ENCODE measurements around the gene RPL22.
A peak's percentile ranks its signal among the peaks of the same experiment; 100 is the strongest.

RPL22 gene

DNA sequence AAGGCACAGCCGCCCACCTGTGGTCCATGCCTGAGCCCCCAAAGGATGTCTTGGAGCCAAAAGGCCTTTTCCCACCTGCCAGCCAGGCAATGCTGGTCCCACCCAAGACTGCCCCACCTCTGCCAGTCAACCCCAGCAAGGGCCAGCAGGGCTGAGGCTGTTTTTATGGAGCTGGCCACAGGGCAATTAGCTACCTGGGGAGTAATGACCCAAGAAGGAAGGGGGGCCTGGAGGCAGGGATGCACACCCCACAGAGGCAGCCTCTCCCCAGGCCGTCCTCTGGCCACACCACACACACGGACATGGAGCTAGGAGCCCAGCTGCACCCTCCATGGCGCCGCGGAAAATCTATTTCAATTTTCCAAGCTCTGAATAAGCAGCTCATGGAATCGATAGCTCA lies 46.5 kb downstream of the RPL22 start:
- Histone ChIP-seq H3K9ac (ENCODE audit: insufficient read length, low read depth) (no peak overlapping the region), H3K4me1 (ENCODE audit: insufficient read depth, insufficient read length) (peaks cover 8% of the 10 kb centered on the region), H3K9me3 (ENCODE audit: insufficient read depth, low read length) (no peaks in the 10 kb centered on the region), H3K4me3 (ENCODE audit: insufficient read length, low read depth) (no peak overlapping the region), H3K36me3 (ENCODE audit: insufficient read depth, insufficient read length, low read length) (no peaks in the 10 kb centered on the region), H3K27me3 (ENCODE audit: insufficient read depth, insufficient read length) (peaks cover 20% of the 10 kb centered on the region)
- TF ChIP-seq ZNF274 (IDR thresholded peaks at IDR 0.05; ENCODE audit: low read depth, low read length) (no peak), SUZ12 (IDR thresholded peaks at IDR 0.05; ENCODE audit: extremely low read depth, insufficient read depth, insufficient read length) (no peak), YY1 (IDR thresholded peaks at IDR 0.05; ENCODE audit: insufficient read depth, insufficient read length) (no peak)
- DNase-seq (ENCODE audit: low read depth, low spot score): no peak

DNA sequence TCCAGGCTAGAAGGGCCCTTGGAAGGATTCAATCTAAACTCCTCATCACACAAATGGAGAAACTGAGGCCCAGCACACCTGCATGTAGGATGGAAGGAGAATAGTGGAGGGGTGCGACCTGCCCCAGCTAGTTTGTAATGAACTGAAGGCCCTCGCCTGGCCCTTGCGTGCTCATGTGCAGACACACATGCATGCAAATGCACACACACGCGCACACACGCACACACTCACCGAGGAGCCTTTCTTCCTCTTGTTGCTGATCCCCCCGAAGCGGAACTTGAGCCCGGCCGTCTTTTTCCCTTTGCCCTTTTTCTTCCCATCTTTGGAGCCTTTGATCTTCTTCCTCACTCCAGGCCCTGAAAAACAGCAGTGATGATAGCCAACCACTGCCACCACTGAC lies 47.2 kb downstream of the RPL22 start:
- no peak for TF ChIP-seq YY1 (IDR thresholded peaks at IDR 0.05; ENCODE audit: insufficient read depth, insufficient read length)
- TF ChIP-seq ZNF274 (IDR thresholded peaks at IDR 0.05; ENCODE audit: low read depth, low read length): no peak
- no peak for TF ChIP-seq SUZ12 (IDR thresholded peaks at IDR 0.05; ENCODE audit: extremely low read depth, insufficient read depth, insufficient read length)
- H3K36me3 ChIP-seq (ENCODE audit: insufficient read depth, insufficient read length, low read length): no peaks in the 10 kb centered on the region
- no peaks in the 10 kb centered on the region for H3K9me3 ChIP-seq (ENCODE audit: insufficient read depth, low read length)
- peaks cover 7% of the 10 kb centered on the region for H3K4me1 ChIP-seq (ENCODE audit: insufficient read depth, insufficient read length)
- H3K4me3 ChIP-seq (ENCODE audit: insufficient read length, low read depth): no peak overlapping the region
- peaks cover 26% of the 10 kb centered on the region for H3K27me3 ChIP-seq (ENCODE audit: insufficient read depth, insufficient read length)
- DNase-seq (ENCODE audit: low read depth, low spot score): no peak
- no peak overlapping the region for H3K9ac ChIP-seq (ENCODE audit: insufficient read length, low read depth)

DNA sequence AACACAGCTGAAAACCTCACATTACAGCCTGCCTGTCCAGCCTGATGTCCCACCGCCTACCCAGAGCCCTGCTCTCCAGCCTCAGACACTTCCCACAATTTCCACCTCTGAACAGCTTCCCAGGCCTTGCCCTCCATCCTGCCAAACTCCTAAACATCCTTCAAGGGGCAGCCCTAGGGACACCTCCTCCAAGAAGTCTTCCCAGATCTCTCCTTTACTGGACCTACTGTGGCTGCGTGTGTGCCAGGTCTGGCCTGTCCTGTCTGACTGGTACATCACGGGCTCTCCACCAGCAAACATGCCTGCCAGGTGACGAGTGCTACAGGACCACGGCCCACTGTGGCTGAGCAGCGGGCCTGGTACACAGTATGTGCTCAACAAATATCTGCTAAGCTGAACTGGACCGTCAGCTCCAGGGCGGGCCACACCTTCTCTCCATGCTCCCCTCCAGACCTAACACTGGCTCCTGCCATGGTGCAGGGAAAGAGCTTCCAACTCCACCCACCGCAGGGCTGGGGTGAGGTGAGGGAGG lies 48.0 kb downstream of the RPL22 start:
- H3K27me3 ChIP-seq (ENCODE audit: insufficient read depth, insufficient read length): peaks cover 27% of the 10 kb centered on the region
- H3K4me1 ChIP-seq (ENCODE audit: insufficient read depth, insufficient read length): peaks cover 2% of the 10 kb centered on the region
- no peak overlapping the region for H3K9ac ChIP-seq (ENCODE audit: insufficient read length, low read depth)
- no peaks in the 10 kb centered on the region for H3K9me3 ChIP-seq (ENCODE audit: insufficient read depth, low read length)
- no peak overlapping the region for H3K4me3 ChIP-seq (ENCODE audit: insufficient read length, low read depth)
- DNase-seq (ENCODE audit: low read depth, low spot score): no peak
- H3K36me3 ChIP-seq (ENCODE audit: insufficient read depth, insufficient read length, low read length): no peaks in the 10 kb centered on the region
- no peak for TF ChIP-seq YY1 (IDR thresholded peaks at IDR 0.05; ENCODE audit: insufficient read depth, insufficient read length)
- no peak for TF ChIP-seq SUZ12 (IDR thresholded peaks at IDR 0.05; ENCODE audit: extremely low read depth, insufficient read depth, insufficient read length)
- TF ChIP-seq ZNF274 (IDR thresholded peaks at IDR 0.05; ENCODE audit: low read depth, low read length): no peak

- DNase-seq (ENCODE audit: low read depth, low spot score): no peak
- Histone ChIP-seq H3K27me3 (ENCODE audit: insufficient read depth, insufficient read length) (peaks cover 27% of the 10 kb centered on the region), H3K36me3 (ENCODE audit: insufficient read depth, insufficient read length, low read length) (no peaks in the 10 kb centered on the region), H3K9me3 (ENCODE audit: insufficient read depth, low read length) (no peaks in the 10 kb centered on the region), H3K4me1 (ENCODE audit: insufficient read depth, insufficient read length) (no peaks in the 10 kb centered on the region), H3K4me3 (ENCODE audit: insufficient read length, low read depth) (no peak overlapping the region), H3K9ac (ENCODE audit: insufficient read length, low read depth) (no peak overlapping the region)
- no peak for TF ChIP-seq SUZ12 (IDR thresholded peaks at IDR 0.05; ENCODE audit: extremely low read depth, insufficient read depth, insufficient read length)
These were observed 49.1 kb downstream of the RPL22 start for GRCh38 chr1:6150006-6150938.

DNA sequence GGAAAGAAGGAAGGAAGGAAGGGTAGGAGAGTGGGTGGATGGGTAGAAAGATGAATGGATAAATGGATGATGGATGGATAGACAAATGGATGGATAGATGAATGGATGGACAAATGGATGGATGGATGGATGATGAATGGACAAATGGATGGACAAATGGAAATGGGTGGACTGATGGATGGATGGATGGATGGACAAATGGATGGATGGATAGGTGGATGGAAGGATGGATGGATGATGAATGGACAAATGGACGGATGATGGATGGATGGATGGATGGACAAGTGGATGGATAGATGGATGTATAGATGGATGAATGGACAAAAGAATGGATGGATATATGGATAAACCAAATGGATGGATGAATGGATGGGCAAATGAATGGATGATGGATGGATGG lies 49.8 kb downstream of the RPL22 start:
- Histone ChIP-seq H3K27me3 (ENCODE audit: insufficient read depth, insufficient read length) (peaks cover 27% of the 10 kb centered on the region), H3K4me3 (ENCODE audit: insufficient read length, low read depth) (no peak overlapping the region), H3K36me3 (ENCODE audit: insufficient read depth, insufficient read length, low read length) (no peaks in the 10 kb centered on the region), H3K9me3 (ENCODE audit: insufficient read depth, low read length) (no peaks in the 10 kb centered on the region), H3K9ac (ENCODE audit: insufficient read length, low read depth) (no peak overlapping the region), H3K4me1 (ENCODE audit: insufficient read depth, insufficient read length) (no peaks in the 10 kb centered on the region)
- TF ChIP-seq SUZ12 (IDR thresholded peaks at IDR 0.05; ENCODE audit: extremely low read depth, insufficient read depth, insufficient read length): no peak
- no peak for DNase-seq (ENCODE audit: low read depth, low spot score)

DNA sequence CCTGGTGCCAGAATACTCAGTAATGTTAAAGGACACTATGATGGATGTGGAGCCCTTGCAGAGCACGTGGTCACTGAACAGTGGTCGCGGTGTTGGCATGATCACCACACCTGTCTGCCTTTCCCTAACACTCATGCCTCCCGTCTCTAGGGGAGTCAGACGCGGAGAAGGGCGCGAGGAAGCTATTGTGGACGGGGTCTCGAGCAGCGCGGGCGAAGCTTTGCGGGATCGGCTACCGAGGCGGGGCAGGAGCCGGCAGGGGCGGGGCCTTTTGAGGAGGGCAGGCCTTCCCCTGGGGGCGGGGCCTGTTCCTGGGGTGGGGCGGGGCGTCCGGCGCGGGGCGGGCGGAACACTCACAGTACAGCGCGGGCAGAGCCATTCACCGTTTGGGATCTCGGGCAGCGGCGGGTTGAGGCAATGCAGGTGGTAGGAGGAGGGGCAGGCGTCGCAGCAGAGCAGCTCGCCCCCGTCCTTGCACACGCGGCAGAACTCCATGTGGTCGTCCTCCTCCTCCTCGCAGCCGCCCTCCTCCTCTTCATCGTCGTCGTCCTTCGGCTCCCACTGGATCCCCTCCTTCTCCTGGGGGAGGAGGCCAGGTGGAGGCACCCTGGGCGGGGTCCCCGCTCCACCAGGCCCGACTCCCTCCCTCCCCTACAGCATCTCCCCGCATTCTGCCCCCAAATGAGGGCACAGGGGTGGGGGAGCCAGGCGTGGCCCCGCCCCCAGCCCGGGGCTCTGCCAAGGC lies 50.7 kb downstream of the RPL22 start:
- Histone ChIP-seq H3K9ac (ENCODE audit: insufficient read length, low read depth) (peak overlapping the region; percentile 56), H3K27me3 (ENCODE audit: insufficient read depth, insufficient read length) (peaks cover 27% of the 10 kb centered on the region), H3K9me3 (ENCODE audit: insufficient read depth, low read length) (no peaks in the 10 kb centered on the region), H3K4me1 (ENCODE audit: insufficient read depth, insufficient read length) (no peaks in the 10 kb centered on the region), H3K36me3 (ENCODE audit: insufficient read depth, insufficient read length, low read length) (no peaks in the 10 kb centered on the region), H3K4me3 (ENCODE audit: insufficient read length, low read depth) (peak overlapping the region; percentile 15)
- DNase-seq (ENCODE audit: low read depth, low spot score): no peak
- TF ChIP-seq SUZ12 (IDR thresholded peaks at IDR 0.05; ENCODE audit: extremely low read depth, insufficient read depth, insufficient read length): no peak
- TF ChIP-seq ZNF274 (IDR thresholded peaks at IDR 0.05; ENCODE audit: low read depth, low read length): no peak
- no peak for TF ChIP-seq YY1 (IDR thresholded peaks at IDR 0.05; ENCODE audit: insufficient read depth, insufficient read length)

DNA sequence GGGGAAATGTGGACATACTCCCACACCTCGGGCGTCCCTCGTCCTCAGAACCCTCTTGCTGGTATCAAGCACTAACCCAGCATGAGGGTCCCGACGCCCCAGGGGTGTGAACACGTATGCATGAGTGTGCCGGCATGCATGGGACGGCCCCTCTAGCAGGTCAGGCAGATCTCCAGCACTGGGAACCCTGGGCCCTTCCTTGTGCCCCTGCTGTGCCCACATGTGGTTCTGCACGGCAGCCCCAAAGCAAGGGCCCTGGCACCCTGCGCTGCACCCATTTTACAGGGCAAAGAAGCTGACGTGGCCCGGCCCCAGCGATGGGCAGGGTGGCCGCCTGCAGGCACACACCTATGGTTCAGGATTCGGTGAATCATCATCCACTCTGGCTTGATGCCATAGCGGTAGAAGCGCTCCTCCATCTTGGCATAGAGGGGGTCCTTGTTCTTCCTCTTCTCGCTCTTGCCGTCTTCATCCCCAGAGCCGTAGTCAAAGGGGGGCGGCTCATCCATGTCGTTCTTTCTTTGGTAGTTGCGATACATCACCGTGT lies 53.5 kb downstream of the RPL22 start:
- Histone ChIP-seq H3K9ac (ENCODE audit: insufficient read length, low read depth) (no peak overlapping the region), H3K4me1 (ENCODE audit: insufficient read depth, insufficient read length) (no peaks in the 10 kb centered on the region), H3K27me3 (ENCODE audit: insufficient read depth, insufficient read length) (peaks cover 27% of the 10 kb centered on the region), H3K36me3 (ENCODE audit: insufficient read depth, insufficient read length, low read length) (no peaks in the 10 kb centered on the region), H3K9me3 (ENCODE audit: insufficient read depth, low read length) (no peaks in the 10 kb centered on the region), H3K4me3 (ENCODE audit: insufficient read length, low read depth) (no peak overlapping the region)
- no peak for TF ChIP-seq SUZ12 (IDR thresholded peaks at IDR 0.05; ENCODE audit: extremely low read depth, insufficient read depth, insufficient read length)
- no peak for TF ChIP-seq YY1 (IDR thresholded peaks at IDR 0.05; ENCODE audit: insufficient read depth, insufficient read length)
- TF ChIP-seq ZNF274 (IDR thresholded peaks at IDR 0.05; ENCODE audit: low read depth, low read length): no peak
- no peak for DNase-seq (ENCODE audit: low read depth, low spot score)
